NT2/D1 (cell line): ENCODE results near the gene UBASH3B.

ENCODE experiments used
- SUZ12 ChIP-seq: IDR thresholded peaks from 2 replicates; pipeline ENCODE4 v1.6.1; 2011; ENCODE audit not compliant: insufficient read length, insufficient read depth; ENCODE audit errors: extremely low read depth
- YY1 ChIP-seq: IDR thresholded peaks from 2 replicates; pipeline ENCODE4 v1.6.1; 2011; ENCODE audit not compliant: insufficient read length, insufficient read depth

GRCh38 chr11:122786896-122787295, 131.4 kb downstream of the UBASH3B start:
- TF ChIP-seq SUZ12 (no peak), YY1 (no peak)
